Testis (tissue), 3 donors: ENCODE results near the gene CORO1C. TPM values are rescaled to one million over a fixed set of nuclear protein-coding genes. Genes with fewer than 3 reads are reported as not detected.

Experiments used
- DNase-seq: peaks from one replicate; pipeline ENCODE4 v3.0.0-alpha.2; 2019
- H3K27ac ChIP-seq, 2 donors: fragments of 200-600 bp; sonication (generic); one replicate each; pipeline ENCODE4 v1.5.1; 2019
- H3K27me3 ChIP-seq: fragments of 200-600 bp; sonication (generic); one replicate; pipeline ENCODE4 v1.5.1; 2019
- H3K36me3 ChIP-seq: fragments of 200-600 bp; sonication (generic); one replicate; pipeline ENCODE4 v1.5.1; 2017; ENCODE audit warnings: low read depth; ENCODE audit errors: missing control alignments
- H3K4me1 ChIP-seq: fragments of 200-600 bp; sonication (generic); one replicate; pipeline ENCODE4 v1.5.1; 2019
- H3K4me3 ChIP-seq, 2 donors: fragments of 200-600 bp; sonication (generic); one replicate each; pipeline ENCODE4 v1.5.1; 2017 to 2019
- H3K9me3 ChIP-seq: fragments of 200-600 bp; sonication (generic); one replicate; pipeline ENCODE4 v1.5.1; 2017
- POLR2A ChIP-seq: fragments of 450-650 bp; IDR thresholded peaks from one replicate; pipeline ENCODE4 v1.6.1; 2017; ENCODE audit warnings: antibody characterized with exemption, mild to moderate bottlenecking, moderate library complexity
- WGBS, 2 donors: methylation state at CpG; one replicate each; pipeline ENCODE4 v1.1.5; 2018; 5-methylcytosine and 5-hydroxymethylcytosine counted together
- intact Hi-C: fragments of 100-400 bp; cut with DNase I; formaldehyde crosslinking; loops from one replicate; pipeline ENCODE4 v1.15.1; 2023; ENCODE audit warnings: low total_unique reads
- polyA plus RNA-seq: library from polyadenylated mRNA; stranded (reverse); fragments of 350-450 nt; fragmentation: Illumina TruSeq; extraction: RNeasy Lipid Tissue Mini Kit (QIAGEN cat#74804); gene quantifications from one replicate; pipeline ENCODE4 v1.2.3, GENCODE V29; 2014; ENCODE audit warnings: low read depth, low replicate concordance; ENCODE audit not compliant: insufficient read depth
- total RNA-seq, 2 donors: library from RNA; depleted of rRNA; stranded (reverse); fragments of >200 nt; gene quantifications; one replicate each; pipeline ENCODE4 v1.2.3, GENCODE V29; 2016
- TF ChIP-seq, protein P1 (sequence below), 3 experiments: fragments of 450-650 bp in 2 of 3; fragments of 200-600 bp in 1 of 3; sonication (generic) in 1 of 3; IDR thresholded peaks; one replicate each; pipeline ENCODE4 v1.5.1; 2016 to 2019; ENCODE audit warnings: antibody characterized with exemption in 3 of 3, mild to moderate bottlenecking in 2 of 3, moderate library complexity in 1 of 3

CORO1C gene
- total and polyA plus RNA-seq, 3 donors from 2014 or later = 57.2 to 73.4 (median 70.2) TPM

DNA sequence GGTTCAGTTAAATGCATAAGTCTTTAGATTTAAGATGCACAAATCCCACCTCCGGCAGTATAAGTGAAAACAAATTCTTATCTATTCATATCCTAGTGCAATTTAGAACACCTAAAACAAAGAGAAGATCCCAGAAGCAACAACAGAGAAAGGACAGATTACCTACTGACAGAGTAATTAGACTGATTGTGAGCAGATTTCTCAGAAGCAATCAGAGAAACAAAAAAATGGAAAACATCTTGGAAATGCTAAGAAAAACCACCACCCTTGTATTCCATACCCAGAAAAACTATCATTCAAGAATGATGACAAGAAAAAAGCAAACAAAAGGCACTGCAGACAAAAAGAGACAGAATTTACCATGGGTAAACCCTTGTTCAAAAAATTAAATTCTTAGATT lies 50.0 kb downstream of the CORO1C start:
- DNase-seq = no peak
- no peak overlapping the region for H3K27ac ChIP-seq

DNA sequence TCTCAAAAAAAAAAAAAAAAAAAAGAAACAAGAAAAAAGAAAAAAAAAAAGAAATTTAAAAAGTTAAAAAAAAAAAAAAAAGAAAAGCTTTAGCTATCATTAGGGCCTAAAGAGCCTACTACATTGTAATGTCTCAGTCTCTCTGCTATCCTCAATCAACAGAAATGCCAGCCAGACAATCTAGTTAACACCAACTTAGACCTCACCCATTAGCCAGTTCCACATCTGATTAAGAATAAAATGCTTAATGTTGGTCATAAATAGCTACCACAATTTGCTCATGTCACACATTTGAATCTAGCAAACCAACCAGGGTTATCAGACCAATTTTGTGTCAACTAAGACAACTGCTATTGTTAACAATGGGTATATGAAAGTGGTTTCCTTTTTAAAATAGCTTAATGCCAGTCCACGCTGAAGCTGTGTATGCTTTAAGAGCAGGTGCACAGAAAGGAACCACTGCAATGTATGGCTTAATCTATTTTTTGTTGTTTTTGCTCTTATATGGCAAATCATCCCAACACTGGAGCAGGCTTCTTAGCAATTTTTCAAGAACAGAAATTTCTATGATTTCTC lies 52.1 kb downstream of the CORO1C start:
- Histone ChIP-seq H3K4me3 (no peak overlapping the region), H3K36me3 (no peaks in the 10 kb centered on the region), H3K27me3 (no peaks in the 10 kb centered on the region), H3K27ac (no peak overlapping the region), H3K9me3 (no peaks in the 10 kb centered on the region), H3K4me1 (no peaks in the 10 kb centered on the region)
- 96 to 97% methylated on average over 1 of the region's 1 CpG for WGBS, 2 donors
- no peak for DNase-seq
- TF ChIP-seq POLR2A = no peak
- TF ChIP-seq, protein P1, sequence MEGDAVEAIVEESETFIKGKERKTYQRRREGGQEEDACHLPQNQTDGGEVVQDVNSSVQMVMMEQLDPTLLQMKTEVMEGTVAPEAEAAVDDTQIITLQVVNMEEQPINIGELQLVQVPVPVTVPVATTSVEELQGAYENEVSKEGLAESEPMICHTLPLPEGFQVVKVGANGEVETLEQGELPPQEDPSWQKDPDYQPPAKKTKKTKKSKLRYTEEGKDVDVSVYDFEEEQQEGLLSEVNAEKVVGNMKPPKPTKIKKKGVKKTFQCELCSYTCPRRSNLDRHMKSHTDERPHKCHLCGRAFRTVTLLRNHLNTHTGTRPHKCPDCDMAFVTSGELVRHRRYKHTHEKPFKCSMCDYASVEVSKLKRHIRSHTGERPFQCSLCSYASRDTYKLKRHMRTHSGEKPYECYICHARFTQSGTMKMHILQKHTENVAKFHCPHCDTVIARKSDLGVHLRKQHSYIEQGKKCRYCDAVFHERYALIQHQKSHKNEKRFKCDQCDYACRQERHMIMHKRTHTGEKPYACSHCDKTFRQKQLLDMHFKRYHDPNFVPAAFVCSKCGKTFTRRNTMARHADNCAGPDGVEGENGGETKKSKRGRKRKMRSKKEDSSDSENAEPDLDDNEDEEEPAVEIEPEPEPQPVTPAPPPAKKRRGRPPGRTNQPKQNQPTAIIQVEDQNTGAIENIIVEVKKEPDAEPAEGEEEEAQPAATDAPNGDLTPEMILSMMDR (IDR thresholded peaks at IDR 0.05) = no peak
- intact Hi-C loops = no loop called here

More for the DNA sequence above, 50.0 kb downstream of the CORO1C start:
- intact Hi-C loops = no loop called here
- H3K4me1 ChIP-seq = peaks cover 8% of the 10 kb centered on the region
- no peaks in the 10 kb centered on the region for H3K27me3 ChIP-seq
- no peak overlapping the region for H3K4me3 ChIP-seq
- H3K9me3 ChIP-seq = no peaks in the 10 kb centered on the region
- no peak for TF ChIP-seq POLR2A
- TF ChIP-seq, protein P1 (IDR thresholded peaks at IDR 0.05) = no peak
- no peaks in the 10 kb centered on the region for H3K36me3 ChIP-seq
- 94 to 95% methylated on average over 1 of the region's 1 CpG for WGBS, 2 donors

DNA sequence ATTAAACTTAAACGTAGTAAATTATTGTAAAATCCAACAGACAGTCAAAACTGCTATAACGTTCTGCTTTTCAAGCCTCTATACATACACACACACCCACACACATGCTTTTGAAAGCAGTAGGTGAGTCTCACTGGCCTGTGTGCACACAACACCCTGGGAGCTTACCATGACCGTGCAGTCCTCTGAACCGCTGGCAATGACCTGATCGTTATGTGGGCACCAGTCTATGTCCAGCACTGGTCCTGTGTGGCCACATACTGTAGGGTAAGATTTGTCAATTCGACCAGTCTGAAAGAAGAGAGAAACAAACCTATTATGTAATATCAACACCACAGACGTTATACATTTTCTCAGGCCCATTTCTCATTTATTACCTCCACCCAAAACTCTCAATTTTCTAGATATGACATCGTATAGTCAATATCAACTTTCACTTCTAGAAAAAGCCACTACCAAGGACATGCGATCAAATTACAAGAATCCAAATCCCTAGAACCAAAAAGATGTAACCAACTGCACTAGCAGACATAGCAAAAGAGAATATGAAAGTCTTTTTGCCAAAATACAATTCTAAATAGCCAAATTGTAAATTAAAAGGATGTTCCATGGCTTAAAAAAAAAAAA lies 53.1 kb downstream of the CORO1C start:
- WGBS, 2 donors = 88 to 92% methylated on average over 9 of the region's 9 CpGs
- Histone ChIP-seq H3K27ac (no peak overlapping the region), H3K36me3 (no peaks in the 10 kb centered on the region), H3K4me1 (no peaks in the 10 kb centered on the region), H3K4me3 (no peak overlapping the region), H3K9me3 (no peaks in the 10 kb centered on the region), H3K27me3 (no peaks in the 10 kb centered on the region)
- intact Hi-C loops = no loop called here
- no peak for TF ChIP-seq POLR2A
- DNase-seq = no peak

DNA sequence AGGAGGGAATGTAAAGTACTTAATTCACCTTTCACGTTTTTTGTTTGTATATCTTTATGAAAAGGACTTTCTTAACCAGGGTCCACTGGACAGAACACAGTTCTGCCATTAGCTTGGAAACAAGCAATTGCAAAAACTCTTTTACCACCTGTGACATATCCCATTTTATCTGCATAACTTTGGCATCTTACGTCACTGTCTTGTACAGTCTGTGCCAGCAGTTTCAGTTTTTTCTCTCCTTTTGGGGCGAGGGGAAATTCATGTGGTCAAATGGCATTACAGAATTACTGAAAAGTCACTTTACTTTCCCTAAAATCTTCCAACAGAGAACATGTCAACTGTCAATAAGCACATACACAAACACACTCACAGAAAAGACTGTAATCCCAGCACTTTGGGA lies 53.9 kb downstream of the CORO1C start:
- Histone ChIP-seq H3K27me3 (no peaks in the 10 kb centered on the region), H3K4me3 (no peak overlapping the region), H3K27ac (no peak overlapping the region), H3K36me3 (no peaks in the 10 kb centered on the region), H3K9me3 (no peaks in the 10 kb centered on the region), H3K4me1 (no peaks in the 10 kb centered on the region)
- TF ChIP-seq POLR2A = no peak
- TF ChIP-seq, protein P1 (IDR thresholded peaks at IDR 0.05) = no peak
- intact Hi-C loops = no loop called here
- 87 to 92% methylated on average over 3 of the region's 3 CpGs for WGBS, 2 donors
- DNase-seq = no peak

DNA sequence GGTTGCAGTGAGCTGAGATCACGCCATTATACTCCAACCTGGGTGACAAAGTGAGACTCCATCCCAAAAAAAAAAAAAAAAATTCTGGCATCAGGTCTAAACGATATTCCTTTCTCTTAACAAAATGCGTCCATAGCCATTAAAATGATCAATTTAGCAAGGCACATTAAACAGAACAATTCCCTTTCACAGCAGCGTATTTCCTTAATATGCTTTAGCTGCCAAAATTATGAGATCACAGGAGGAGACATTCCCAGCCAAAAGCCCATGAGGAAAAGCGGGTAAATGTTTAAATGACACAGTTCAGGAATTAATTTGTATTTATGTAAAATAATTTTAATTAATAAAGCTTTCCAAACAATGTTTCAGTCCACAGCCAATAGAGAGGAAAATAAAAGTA lies 54.6 kb downstream of the CORO1C start:
- Histone ChIP-seq H3K27ac (no peak overlapping the region), H3K36me3 (no peaks in the 10 kb centered on the region), H3K4me3 (no peak overlapping the region), H3K4me1 (no peaks in the 10 kb centered on the region), H3K27me3 (no peaks in the 10 kb centered on the region), H3K9me3 (no peaks in the 10 kb centered on the region)
- intact Hi-C loops = no loop called here
- WGBS, 2 donors = 82 to 93% methylated on average over 5 of the region's 5 CpGs
- TF ChIP-seq POLR2A = no peak
- TF ChIP-seq, protein P1 (IDR thresholded peaks at IDR 0.05) = no peak
- no peak for DNase-seq
